GM21447 (cell line): ENCODE results near the gene TMEM130.

ENCODE experiments used
- ATAC-seq: cut with Tn5 transposase; IDR thresholded peaks from one replicate; pipeline ENCODE4 v1.9.1; 2021; ENCODE audit not compliant: unreplicated experiment

TMEM130 gene, protein sequence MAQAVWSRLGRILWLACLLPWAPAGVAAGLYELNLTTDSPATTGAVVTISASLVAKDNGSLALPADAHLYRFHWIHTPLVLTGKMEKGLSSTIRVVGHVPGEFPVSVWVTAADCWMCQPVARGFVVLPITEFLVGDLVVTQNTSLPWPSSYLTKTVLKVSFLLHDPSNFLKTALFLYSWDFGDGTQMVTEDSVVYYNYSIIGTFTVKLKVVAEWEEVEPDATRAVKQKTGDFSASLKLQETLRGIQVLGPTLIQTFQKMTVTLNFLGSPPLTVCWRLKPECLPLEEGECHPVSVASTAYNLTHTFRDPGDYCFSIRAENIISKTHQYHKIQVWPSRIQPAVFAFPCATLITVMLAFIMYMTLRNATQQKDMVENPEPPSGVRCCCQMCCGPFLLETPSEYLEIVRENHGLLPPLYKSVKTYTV

DNA sequence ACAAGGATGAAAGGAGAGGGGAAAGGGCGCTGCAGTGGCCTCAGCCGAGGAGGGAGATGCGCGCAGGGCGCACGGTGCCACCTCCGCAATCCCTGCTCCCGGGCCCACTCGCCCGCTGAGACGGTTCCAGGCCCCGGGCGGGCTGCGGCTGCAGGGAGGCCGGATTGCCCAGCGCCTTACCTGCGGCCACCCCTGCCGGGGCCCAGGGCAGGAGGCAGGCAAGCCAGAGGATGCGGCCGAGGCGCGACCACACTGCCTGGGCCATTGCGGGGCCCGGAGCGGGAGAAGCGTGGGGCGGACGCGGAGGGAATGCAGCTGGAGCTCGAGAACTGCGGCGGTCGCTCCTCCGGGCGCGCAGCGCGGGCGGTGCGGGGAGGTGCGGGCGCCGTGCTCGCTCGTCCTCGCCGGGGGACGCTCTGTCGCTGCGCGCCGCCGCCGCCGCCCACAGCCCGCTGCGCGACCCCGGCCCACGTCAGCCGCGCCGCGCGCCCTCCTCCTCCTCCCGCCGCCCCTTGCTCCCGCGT, at the start of gene TMEM130:
Gene TMEM130, minus strand, starts transcription at position 418 of the 524 bp plus-strand sequence. Its CDS starts 153 bp downstream, at position 265.
- ATAC-seq = no peak

DNA sequence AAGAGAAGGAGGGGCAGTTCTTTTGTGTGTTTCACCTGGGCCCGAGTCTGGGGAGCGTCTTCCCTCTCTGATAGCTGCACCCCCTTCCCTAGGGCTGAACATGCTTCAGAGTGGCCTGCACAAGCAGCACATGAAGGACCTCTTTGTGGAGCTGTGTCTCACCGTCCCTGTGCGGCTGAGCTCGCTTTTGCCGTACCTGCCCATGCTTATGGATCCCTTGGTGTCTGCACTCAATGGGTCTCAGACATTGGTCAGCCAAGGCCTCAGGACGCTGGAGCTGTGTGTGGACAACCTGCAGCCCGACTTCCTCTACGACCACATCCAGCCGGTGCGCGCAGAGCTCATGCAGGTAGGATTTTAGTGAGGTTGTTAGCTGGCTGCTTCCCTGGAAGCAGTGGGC, 47.5 kb upstream of the TMEM130 start:
- ATAC-seq = no peak

DNA sequence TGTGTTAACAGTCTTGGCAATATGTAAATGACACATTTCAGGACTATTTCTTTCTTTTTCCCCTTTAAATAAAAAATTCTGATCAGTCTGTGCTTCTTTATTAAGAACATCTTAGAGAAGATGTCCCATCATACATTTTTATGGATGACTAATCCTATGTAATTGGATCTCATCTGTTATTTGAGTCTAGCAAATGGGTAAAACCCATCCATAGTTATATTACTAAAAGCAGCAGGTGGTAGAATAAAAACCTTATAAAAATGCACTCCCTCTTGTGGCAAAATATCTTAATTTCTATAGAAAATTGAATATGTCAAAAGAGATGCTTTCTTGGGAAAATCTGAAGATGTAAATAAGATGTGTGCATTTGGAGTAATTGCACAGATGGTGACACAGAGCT, 43.8 kb upstream of the TMEM130 start:
- ATAC-seq = no peak

DNA sequence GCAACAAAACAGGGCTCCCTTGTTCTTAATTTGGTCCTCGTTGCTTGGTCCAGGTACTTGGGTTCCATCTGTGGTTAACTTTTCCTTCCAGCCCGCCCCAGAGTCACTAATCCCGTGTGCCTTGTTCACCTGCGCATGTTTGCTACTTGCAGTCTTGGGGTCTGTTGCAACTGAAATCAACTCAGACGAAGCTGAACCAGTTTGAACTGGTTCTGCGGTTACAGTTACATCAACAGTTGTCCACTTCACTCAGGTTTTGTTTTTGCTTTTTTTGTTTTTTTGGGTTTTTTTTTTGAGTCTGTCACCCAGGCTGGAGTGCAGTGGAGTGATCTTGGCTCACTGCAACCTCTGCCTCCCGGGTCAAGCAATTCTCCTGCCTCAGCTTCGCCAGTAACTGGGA, 43.2 kb upstream of the TMEM130 start:
- ATAC-seq = no peak

DNA sequence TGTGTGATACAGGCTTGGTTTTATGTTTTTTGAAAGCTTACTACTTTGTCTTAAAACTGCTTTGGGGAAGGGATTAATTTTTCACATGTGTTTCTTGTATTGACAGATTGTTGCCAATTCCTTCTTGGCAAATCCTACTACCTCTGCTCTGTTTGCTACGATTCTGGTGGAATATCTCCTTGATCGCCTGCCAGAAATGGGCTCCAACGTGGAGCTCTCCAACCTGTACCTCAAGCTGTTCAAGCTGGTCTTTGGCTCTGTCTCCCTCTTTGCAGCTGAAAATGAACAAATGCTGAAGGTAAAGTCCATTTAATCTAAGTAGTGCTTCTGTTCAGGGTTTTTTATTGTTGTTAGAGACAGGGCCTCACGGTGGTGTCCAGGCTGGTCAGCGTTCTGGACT, 42.1 kb upstream of the TMEM130 start:
- no peak for ATAC-seq

DNA sequence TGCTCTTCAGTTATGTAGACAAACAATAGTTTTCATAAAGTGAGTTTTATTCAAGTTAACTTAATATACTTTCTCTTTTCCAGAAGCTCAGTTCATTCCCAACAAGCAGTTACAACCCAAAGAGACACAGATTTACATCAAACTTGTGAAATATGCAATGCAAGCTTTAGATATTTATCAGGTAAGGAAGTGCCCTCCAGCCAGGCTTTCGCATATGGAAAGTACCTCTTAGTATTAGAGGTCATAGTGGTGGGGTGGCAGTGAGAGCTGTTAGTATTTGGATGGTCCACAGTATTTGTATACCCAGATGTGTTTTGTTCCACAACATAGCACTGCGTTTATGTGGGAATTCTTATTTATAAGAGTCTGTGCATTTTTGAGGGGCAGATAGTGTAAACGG, 40.6 kb upstream of the TMEM130 start:
- no peak for ATAC-seq

DNA sequence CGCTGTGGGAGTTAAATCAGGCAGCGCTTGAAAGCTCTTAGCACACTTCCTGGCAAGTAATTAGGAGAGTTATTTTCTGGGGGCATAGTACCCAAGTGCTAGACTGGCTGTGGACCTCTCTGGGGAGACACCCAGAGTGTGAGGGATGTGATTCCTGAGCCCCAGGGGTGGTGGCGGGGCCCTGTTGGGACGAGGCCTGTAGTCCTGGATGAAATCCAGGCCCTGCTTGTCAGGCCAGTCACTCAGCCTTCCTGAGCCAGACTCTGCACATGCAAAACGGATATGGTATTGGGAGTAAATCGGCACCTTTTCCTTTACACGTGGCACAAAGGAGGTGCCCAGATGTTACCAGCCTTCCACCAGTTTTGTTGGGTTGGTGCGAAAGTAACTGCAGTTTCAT, 39.7 kb upstream of the TMEM130 start:
- no peak for ATAC-seq

DNA sequence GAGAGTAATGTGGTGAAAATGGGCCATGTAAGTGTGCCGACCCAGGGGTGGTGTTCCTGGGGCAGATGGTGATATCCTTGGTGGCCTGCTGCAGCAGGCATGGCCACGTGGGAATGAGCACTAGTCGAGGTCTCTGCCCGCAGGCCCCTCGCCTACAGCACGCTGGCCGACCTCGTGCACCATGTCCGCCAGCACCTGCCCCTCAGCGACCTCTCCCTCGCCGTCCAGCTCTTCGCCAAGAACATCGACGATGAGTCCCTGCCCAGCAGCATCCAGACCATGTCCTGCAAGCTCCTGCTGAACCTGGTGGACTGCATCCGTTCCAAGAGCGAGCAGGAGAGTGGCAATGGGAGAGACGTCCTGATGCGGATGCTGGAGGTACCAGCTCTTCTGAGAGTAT, 38.8 kb upstream of the TMEM130 start:
- no peak for ATAC-seq

DNA sequence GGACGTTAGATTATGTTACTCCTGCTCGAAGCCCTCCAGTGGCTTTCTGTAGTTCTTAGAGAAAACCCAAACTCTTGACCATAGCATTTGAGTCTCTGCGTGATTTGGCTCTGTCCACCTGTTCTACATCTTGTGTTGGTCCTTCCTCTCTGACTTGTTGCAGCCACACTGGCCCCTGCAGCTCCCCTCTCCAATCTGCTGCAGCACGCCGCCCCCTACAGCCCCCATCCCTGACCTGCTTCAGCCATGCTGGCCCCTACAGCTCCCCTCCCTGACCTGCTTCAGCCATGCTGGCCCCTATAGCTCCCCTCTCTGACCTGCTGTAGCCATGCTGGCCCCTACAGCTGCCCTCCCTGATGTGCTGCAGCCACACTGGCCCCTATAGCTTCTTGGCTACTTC, 37.8 kb upstream of the TMEM130 start:
- no peak for ATAC-seq

DNA sequence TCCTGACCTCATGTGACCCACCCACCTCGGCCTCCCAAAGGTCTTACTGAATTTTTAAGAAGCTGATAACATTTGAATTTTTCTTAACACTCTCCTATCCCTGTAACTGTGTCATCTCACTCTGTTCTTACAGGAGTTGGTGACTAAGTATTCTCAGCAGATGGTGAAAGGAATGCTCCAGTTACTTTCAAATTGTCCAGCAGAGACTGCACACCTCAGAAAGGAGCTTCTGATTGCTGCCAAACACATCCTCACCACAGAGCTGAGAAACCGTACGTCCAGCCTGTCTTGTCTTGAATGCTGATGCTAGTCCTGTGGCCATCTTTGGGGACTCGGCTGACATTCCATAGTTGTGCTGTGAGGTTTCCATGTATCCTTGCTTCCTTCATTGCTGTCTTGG, 33.4 kb upstream of the TMEM130 start:
- ATAC-seq = no peak

DNA sequence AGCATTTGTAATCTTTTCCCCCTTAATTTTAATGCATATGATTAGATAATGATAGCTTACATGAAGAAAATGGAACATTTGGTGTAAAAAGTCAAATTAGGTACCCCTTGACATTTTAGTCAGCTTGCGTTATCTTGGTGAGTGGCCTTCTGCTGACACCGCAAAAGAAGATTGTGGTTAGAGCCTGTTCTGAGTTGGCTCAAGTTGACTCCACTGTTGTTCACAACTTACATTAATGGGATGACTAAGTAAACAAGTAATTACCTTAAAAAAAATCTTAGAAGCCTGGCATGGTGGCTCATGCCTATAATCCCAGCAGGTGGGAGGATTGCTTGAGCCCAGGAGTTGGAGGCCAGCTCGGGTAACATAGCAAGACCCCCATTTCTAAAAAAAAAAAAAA, 32.7 kb upstream of the TMEM130 start:
- ATAC-seq = no peak

DNA sequence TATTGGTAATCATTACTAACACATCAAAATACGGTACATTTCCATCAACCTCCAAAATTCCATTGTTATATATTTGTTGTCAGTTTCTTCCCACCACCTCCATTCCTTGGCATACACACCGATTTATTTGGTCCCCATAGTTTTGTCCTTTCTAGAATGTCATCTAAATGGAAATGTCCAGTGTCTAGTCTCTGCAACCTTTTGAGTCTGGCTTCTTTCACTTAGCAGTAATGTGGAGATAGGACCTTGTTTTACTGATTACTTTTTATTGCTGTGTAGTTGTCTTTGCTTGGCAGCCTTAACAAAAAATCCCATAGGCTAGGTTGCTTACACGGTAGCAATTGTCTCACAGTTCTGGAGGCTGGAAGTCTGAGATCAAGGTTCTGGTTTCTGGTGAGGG, 31.0 kb upstream of the TMEM130 start:
- no peak for ATAC-seq

DNA sequence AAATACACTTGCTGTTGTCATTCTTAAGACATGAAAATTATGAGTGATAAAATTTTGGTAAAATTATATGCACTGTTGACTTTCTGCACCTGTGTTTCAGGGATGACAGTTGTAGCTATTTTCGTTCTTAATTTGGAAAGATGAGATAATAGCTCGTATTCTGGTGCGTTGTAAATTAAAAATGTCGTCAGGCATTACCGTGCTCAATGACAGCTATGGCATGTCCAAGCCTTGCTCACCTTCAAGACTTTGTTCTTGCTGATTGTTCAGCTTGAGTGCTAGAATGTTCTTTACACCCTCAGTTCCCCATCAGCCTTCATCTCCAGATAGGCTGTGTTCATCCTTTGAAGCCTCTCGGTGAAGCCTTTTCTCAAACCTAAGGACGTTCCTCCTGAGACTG, 30.0 kb upstream of the TMEM130 start:
- ATAC-seq = no peak

DNA sequence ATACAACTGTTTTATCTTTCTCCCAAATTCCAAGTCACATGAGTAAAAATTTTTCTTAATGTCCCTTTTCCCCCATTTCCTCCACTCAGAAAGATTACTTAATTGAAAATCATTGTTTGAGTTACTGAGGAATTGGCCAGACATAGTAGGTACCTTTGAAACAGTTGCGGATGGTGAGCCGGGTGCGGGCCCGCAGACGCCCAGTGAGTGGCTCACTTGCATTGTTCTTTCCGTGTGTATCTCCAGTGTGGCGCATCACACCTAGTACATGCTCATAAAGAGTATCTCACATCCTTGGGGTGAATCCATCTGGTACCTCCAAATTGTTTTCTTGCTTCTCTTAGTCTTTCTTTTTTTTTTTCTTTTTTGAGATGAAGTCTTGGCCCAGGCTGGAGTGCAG, 22.8 kb upstream of the TMEM130 start:
- ATAC-seq = no peak

DNA sequence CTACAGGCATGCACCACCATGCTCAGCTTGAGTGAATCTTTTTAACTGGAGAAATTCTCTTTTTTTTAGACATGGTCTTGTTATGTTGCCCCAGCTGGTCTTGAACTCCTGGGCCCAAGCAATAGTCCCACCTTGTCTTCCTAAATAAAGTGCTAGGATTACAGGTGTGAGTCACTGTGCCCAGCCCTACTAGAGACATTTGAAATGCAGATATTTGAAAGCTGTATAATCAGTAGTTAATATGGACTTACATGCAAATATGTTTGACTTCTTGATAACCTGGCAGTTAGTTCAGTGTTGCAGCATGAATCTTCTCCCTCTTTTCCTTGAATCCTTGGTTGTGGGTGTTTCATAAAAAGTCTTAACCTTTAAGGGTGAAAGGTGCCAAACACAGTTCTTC, 17.2 kb upstream of the TMEM130 start:
- no peak for ATAC-seq

DNA sequence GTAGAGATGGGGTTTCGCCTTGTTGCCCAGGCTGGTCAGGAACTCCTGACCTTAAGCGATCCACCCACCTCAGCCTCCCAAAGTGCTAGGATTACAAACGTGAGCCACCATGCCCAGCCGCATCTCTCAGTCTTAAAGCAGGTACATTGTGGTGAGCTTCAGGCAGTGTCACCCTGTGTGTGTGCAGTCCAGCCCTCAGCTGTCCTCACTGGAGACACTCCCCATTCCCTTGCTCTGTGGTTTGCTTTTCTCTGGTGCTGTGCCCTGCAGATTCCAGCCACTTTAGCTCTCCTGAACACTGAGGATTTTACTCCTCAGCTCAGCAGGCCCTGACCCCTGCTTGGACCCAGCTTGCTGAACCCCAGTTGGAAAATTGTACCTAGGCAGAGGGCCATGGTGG, 14.6 kb upstream of the TMEM130 start:
- no peak for ATAC-seq

DNA sequence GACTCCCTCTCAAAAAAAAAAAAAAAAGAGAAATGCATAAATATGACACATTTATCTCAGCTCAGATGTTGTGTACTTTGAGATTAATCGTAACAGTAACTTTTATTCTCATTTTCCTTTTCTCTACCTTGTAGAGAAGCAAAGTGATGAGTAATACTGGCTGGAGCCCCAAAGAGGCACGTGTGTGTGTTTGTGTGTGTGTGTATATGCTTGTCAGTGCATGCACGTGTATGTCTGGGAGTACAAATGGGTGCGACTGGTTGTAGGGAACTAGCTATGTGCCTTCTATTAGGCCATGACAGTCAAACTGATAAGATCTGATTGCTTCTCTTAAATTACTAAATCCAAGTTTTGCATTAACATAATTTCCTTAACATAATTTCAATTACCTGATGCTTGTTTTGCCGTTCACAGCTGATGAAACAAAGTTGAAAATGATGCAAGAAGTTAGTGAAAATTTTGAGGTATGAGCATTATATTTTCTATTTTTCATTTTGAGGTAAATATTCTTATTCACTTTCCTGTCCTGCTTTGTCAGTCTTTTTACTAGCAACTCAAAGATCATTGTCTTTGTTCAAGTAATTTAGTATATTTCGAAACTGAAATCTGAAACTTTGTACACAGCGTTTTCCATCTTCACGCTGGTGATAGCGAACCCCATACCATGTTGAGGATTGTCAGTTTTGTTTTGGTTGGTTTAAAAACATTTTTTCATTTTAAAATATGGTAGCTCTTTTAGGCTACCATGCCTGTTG, 11.9 kb upstream of the TMEM130 start:
- no peak for ATAC-seq

DNA sequence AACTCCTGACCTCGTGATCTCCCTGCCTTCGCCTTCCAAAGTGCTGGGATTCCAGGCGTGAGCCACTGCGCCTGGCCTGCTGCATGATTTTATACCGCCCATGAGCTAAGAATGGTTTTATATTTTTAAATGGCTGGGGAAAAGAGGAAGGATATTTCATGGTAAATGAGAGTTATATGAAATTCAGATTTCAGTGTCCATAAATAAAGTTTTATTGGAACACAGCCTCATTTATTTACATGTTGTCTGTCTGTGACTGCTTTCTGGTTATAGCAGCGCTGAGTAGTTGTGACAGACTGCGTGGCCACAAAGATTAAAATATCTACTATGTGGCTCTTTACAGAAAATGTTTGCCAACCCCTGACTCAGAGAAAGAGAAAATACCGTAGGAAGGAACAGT, 10.7 kb upstream of the TMEM130 start:
- ATAC-seq = no peak

DNA sequence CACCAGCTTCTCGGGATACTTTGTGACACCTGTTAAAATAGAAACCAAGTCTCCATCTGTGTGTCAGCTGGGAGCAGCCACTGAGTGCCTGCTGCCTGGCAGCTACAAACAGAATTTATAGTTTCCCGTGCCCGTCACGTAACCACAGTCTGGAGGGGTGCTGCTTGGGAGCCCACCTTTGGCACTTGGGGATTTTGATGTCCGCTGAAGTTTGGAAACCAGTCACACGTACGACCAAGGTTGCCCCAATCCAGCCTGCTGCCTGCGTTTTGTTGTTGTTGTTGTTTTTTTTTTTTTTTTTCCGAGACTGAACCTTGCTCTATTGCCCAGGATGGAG, 10.1 kb upstream of the TMEM130 start:
- ATAC-seq = no peak

DNA sequence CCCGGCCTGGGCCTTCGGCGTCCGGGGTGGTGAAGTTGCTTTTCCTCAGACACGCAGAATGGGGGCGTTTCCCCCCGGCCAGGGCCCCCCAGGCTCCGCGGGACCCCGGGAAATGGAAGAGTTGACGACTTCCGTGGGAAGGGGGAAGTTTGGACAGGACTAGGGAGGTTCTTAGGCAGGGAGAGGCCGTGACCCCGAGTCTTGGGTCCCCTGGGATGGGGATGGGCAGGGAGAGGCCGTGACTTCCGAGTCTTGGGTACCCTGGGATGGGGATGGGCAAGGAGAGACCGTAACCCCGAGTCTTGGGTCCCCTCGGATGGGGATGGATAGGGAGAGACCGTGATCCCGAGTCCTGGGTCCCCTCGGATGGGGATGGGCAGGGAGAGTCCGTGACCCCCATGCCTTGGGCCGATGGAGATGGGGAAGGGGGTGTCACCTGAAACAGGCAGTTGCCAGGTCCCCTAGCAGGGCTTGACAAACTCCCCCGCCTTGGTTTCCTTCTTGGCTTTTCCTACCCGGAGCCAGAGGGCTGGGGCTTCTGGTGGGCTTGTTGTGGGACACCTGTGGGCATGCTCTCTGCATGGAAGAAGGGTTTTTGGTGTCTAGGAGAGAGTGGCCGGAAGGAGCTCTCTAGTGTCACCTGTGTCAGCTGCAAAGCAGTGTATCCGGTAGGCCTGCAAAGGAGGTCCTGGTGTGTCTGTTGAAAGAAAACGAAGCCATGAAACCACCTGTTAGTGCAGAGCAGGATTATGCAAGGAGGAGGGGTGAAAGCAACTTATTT, 9.6 kb upstream of the TMEM130 start:
- ATAC-seq = peak; percentile 83

DNA sequence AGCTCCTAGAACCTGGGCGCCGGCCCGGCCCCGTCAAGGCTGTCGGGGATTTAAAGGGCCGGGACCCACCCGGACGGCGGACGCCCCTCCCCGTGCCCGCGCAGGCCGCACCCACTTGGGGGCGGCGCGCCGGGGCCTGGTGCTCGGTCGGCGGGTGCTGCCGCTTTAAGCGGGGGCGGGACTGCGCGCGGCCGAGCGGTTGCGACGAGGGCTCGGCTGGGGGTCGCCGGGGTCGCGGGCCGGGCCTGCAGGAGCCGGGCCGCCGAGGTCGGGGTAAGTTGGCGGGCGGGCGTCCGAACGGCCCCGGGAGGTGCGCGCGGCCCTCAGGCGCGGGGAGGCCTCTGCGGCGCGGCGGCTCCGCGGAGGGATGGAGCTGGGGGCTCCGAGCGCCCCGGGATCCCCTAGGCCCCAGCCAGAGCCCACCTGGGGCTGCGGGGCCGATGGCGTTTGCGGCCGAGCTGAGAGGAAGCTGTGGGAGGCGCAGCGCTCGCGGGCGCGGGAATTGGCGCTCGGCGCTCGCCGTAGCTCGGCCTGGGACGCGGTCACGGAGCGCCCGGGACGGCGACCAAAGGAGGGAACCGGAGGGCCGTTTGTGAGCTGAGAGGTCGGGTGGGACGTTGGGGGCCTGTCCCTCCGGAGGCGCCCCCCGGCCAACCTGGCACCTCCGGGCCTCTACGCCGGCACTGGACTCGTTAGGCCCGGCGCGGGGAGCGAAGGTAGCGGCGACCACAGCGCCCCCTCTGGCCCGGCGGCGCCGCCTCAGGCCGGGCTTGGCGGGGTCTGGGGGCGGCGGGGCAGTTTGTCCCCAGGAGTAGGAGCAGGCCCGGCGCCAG, 8.8 kb upstream of the TMEM130 start, which contains the start of gene TRRAP:
Gene TRRAP, plus strand, starts transcription at position 168 of the 833 bp plus-strand sequence. CDS start 2,619 bp downstream, outside the sequence.
- ATAC-seq = peak; percentile 65
